GM18868 (cell line): Measurements from ENCODE around the gene NKAIN2.

Source experiments
- ATAC-seq: cut with Tn5 transposase; IDR thresholded peaks from one replicate; pipeline ENCODE4 v1.9.1; 2021; ENCODE audit warnings: mild to moderate bottlenecking, moderate library complexity; ENCODE audit not compliant: unreplicated experiment

NKAIN2 gene

DNA sequence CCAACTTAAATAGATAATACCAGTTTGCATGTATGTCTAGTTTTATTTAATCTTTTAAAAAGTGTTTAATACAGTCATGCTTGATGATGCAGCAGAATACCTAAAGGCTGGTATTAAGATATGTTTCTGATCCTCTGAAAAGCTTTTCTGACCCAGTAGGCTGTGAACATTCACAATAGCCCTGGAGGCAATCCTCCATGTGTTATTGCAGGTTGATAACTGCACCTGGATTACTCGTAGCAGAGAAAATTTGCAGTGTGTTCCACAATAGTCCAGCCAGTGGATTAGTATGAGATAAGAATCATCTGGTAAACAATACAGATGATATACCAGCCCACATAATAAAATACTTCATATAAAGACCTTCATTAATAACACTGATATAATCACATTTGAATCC lies 979.7 kb downstream of the NKAIN2 start:
- ATAC-seq: no peak

DNA sequence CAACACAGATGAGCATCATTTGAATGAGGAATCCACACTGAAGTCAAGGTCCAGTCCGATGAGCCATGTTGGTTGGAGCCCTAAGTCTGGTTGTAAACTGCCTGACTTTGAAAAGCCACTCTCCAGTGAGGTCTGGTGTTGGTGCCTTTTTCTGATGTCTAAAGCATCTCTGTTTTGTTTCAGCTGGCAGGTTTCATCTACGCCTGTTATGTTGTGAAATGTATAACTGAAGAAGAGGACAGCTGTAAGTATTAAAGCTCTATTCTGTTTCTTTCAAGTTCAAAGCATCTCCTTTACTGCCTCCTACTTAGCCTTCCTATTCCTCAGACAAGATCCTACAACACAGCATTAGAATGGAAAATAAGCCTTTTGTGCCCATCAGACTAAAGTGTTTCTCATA lies 987.5 kb downstream of the NKAIN2 start:
- ATAC-seq: no peak

DNA sequence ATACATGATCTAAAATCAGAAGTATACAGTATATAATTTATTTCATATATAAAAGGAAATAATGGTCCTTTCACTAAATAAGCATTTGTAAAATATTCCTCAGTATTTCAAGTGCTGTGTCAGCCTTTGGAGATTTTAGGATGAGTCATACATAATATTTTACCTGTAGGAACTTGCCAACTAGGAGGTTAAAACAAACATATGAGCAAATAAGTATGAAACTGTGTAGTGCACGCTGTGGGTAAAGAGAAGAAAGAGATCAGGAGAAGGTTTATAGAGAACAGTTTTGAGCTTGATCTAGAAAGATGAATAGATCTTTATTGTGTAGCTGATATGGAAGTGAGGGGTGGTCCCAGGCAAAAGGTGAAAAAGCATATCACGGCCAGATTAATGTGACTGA lies 988.7 kb downstream of the NKAIN2 start:
- no peak for ATAC-seq

DNA sequence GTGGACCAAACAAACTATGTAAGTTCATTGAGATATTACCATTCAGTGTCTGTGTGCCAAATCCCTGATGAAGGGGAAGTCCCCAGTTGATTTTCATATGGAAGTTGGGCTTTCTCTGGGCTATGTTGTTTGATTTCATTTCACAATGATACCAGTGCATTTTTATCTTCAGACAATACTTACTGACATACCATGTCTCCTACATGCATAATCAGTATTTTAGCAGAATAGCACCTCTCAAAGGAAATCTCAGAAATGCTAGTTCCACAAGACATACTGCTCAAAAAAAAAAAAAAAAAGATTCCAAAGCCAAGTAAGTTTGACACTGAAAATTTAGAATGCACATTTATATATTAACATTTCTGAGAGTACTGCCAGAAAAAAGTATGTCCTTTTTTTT lies 989.7 kb downstream of the NKAIN2 start:
- no peak for ATAC-seq

DNA sequence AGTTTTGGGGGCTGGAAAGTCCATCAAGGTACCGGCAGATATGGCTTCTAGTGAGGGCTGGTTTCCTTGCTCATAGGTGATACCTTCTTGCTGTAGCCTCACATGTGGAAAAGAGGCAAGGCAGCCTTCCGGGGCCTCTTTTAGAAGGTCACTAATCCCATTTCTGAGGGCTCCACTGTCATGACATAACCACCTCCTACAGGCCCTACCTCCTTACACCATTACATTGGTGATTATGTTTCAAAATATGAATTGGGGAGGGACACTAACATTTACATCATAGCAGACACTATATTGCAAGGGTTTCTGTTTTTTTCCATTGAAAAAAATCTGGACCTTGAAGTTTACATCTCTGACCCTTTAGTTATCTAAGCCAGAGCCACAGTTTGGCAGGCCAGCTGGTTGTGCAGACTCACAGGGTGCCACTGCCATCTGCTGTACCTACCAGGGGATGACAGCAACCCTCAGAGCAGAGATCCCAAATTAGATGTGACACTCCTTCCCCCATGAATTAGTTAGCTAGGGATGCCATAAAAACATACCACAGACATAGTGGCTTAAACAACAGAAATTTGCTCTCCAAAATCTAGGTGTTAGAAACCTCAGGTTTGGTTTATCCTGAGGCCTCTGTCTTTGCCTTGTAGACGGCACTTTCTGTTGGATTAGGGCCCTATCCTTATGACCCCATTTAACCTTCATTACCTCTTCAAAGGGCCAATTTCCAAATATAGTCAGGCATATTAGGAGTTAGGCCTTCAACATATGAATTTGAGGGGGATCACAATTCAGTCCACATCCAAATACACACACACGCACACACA lies 992.2 kb downstream of the NKAIN2 start:
- peak; percentile 52 for ATAC-seq

DNA sequence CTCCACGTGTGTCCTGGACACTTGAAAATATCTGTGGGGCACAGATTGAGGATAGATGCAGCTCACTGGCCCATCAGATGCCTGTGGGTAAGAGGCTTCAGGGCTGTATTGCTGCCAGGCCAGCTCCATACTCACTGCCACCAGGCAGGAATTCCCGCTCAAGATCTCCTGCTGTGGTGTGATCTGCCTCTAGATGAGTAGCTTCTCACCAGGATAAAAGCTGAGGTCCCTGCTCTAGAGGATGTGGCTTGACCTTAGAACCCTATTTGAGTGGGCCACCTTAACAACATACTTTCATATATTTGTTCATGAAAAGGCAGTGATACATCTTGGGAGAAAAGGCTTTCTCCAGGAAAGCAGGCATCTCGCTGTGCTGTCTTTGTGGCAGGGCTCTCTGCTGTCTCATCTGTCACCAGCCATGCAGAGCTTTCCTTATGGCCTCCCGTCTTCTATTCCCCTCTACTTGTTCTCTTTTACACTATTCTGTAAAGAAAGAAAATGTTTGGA lies 992.9 kb downstream of the NKAIN2 start:
- ATAC-seq: no peak

DNA sequence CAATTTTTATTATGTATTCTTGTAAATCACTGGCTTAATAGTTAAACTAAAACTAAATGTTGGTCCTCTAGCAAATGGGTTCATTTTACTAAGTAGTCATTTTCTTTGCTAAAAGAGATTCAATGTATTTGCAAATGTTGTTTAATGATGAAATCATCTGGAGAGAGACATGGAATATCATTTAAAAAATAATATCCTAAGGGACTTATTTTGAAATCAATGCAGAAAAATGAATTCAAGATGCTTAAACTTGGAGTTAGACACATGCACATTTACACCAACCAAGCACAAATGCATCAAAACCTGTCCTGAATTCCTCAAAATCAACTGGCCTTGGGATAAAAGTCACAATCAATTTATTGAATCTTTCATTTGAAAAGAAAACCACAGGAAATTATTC lies 993.6 kb downstream of the NKAIN2 start:
- ATAC-seq: no peak

DNA sequence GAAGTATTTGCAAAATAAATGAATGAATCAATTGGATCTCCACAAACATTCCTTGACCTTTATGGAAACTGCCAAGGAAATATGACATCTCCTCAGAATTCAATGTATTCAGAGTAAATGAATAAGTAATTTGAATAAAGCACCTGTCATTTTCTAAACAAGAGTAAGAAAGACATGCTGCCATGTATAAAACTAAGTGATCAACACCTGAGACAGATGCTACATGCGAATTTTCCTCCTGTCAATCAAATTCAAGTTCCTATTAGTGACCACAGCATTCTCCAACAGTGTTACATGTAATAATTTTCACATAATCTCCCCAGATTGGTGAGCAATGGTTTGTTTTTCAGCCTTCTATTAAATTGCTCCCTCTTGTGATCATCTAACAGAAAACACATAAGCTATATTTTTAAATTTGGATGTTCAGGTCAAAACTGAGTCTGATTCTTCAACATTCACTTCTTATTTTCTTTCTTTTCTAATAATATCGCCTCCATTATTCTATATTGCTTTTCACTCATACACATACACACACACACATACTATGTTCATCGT lies 995.4 kb downstream of the NKAIN2 start:
- no peak for ATAC-seq

DNA sequence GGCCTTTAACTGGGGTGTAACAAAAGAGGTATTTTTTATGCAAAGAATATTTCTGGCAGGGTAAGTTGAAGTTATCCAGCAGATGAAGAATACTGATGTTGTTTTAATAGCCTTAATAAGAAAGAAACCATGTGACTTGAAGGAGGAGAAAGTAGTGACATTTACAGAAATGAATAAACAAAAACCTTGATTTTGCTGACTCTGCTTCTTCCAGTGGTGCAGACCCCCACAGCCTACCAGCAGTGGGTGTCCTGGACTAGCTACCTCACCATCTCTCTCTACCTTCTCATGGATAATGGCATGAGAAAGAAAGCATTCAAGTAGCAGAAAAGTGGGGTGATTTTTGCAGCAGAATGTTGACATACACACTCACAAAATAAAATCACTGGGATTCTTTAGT lies 996.0 kb downstream of the NKAIN2 start:
- ATAC-seq: no peak

DNA sequence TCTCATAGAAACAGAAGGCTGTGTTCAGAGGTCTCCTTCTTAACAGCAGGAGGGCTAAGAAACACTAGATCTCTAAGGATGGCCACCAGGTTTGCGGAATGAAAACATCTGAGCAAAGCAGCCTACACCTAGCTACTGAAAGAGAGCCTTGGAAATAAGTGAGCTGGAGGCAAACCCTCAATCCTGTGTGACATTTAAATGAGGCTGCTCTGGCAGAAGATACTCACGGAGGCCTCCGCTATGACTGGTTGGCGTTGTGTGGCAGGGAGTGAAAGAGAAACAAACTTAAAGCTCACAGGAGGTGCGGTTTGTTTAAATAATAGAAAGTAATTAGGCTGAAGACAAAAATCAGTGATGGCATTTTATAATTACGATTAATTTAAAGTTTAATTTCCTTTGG lies 996.6 kb downstream of the NKAIN2 start:
- no peak for ATAC-seq

DNA sequence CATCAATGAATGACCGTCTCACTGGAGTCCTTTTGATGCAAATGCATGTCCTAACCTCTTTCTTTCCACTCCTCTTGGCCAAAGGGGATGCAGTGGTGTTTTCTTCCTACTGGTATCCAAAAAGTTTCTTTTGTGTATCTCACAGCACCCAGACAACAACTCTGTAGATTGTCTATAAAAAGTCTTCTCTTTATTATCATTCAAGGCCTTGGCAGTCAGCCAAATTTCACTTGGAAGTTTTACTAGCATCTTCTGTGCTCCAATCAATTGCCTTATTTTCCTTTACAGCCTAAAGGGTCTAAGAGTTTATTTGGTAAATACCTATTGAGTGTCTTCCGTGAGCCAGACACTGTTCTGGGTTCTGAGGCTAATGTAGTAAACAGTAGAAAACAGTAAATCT lies 1008.4 kb downstream of the NKAIN2 start:
- ATAC-seq: no peak

DNA sequence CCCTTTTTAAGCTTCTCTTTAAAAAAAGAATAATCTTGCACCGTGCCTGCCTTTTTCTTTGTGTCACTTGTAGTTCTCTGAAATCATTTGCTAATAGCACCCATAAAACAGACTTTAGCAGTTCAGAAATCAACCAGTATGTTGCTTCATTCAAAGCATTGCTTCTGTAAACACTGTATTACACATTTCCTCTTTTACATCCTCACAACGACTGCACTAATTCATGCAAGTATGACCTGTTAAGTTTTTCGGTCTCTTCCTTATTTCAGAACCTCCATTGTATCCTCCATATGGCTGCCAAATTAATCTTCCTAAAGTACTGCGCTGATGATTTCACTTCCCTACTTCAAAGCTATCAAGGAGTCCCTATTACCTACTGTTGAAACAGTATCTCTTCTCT lies 1015.7 kb downstream of the NKAIN2 start:
- no peak for ATAC-seq

DNA sequence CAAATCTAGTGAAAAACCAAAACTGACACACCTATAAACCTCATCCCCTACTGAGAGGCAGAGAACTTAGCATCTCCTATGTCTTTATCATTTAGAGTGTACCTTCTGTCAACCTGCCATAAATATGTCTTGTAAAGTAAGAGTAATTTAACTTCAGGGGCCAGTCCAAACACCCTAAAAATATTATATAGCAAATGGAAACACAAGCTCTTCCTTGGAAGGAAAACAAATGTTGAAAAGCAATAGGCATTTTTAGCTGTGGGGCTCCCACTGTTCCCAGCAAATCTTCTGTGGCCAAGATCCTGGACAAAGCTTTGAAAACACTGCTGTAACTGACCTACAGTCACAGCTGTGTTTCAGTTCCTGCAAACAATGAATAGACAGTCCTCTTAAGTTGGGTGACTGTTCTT lies 1018.5 kb downstream of the NKAIN2 start:
- no peak for ATAC-seq

DNA sequence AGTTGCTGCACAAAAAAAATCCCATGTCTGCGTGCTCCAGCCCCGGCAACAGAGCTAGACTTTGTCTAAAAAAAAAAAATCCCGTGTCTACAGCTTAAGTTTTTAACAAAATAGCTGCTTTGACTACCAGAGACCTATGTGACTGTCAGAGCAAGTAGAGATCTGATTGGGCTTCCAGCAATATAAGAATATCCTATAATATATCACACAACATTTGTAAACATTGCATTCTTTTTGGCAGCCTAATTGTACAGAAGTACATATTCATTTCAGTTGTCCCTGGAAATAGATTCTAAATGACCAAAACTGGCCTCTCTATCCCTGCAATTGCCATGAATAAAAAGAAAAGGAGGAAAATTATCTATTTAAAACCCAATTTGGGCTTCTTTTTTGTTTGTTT lies 1019.1 kb downstream of the NKAIN2 start:
- no peak for ATAC-seq

DNA sequence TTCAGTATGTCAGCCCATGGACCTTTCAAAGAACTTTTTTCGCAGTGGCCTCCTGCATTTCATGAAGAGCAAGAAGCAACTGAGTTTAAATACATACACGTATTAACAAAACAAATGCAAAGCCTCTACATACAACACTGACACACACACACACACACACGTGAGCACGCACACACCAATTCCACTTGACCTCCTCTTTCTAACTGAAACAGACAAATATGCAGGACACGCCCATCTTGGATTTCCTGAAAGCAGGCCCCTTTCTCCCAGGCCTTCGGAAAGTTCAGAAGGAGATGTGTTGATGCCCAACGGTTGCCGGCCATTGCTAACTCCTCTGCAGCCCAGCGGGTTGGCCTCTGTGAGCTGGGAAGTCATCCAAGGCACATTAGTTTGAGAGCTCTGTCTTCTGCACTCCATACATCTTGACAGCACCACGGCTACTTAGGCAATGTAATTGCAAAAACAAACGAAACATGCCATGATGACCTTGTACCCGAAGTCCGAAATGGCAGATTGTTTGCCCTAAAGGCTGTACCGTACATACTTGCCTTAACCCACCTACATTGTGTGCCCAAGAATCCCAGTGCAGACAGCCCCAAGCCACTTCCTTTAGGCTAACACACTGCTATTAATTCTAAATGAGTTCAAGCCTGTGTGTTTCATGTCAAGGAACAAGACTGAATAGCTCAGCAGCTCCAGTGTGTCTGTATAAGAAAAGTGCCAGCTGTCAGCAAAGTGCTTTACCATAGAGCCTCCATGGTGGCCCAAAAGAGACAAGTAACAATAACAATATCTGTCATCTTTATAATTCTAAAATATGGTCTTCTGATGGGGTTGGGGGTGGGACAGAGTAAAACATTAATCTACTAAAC lies 1019.8 kb downstream of the NKAIN2 start:
- no peak for ATAC-seq

DNA sequence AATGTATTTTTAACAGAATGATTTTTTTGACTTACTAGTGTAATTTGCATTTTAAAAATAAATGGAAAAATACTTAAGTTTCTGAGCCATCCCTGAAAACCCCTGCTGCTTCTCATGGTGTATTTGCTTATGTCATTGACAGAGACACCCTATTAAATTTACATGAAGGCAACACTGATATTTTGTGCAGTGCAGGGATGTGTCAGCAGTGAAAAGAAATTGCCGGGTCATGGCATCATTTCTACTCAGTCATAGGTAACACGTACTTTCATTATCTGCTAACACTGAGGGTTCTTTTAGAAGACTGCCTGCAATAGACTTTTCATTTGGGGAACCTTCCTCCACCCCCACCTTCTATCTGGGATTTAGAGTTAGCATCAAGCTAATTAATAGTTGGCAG lies 1021.9 kb downstream of the NKAIN2 start:
- ATAC-seq: no peak

DNA sequence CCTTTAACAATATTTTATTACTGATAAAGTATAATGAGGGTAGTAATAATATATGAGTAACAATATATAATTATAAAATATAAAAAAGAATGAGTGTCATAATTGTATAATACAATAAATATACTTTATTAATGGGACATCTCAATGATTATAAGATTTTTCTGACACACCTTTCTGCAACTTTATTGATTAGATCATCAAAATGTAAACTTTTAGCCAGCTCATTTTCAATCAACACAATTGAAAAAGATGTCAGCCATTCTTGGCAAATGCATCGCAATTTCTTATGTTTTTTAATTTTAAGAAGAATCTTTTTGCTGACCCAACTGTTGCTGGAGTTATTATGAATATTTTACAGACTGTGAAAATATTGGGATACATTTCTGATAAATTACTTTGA lies 1026.2 kb downstream of the NKAIN2 start:
- ATAC-seq: no peak

DNA sequence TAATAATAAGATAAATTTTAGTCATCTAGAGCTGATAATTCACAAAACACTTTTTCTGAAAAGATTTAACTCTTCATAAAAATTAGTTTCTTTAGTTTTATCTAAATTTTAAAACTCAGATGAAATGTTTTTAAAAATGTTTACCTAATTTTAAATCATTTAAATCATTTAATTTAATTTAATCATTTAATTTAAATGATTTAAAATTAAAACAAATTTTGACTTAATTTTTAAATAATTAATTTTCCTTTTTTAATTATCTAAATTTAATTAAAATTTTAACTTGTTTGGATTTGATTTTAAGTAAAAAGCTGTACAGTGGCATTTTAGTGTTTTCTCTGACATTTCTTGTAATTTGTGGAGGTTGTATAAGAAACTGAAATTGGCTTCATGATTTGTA lies 1026.8 kb downstream of the NKAIN2 start:
- ATAC-seq: no peak

DNA sequence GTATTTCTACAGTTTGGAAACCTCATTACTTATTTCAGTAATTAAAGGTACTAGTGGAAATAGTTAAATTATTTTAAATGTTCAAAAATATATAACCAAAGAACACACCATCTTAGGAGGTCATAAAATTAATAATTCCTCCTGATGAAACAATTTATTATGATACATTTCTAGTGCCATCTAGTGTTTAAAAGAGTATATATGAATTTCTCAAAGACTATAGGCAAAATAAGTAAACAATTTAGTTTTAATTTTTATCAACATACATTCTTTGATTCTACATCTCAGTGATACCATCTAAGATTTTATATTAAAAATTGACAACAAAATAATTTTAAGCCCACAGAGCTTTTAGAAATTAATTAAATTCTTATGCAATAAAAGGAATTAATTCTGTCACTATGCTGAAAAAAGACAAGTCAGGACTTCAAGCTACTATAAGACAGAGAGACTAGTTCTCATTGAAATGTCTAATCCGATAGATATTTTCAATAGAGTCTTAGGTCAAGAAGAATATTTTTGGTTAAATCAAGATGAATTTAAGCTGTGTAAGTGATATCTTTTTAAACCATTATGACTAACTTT lies 1050.8 kb downstream of the NKAIN2 start:
- no peak for ATAC-seq

DNA sequence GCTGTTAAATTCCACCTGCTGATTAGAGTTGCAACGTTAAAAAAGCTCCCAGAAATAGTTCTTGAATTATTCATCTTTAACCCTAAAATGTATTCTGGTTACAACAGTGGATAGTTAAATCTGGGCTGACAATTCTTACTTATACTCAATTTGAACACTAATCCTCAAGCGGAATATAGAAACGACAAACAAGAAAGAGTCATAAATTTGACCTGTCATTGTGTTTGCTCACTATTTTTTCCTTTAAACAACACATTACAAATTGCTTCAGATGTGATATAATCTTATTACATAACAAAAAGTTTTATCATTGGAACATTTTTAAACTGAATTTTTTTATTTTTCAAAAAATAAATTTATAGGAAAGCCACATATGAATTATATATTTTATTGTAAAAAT lies 1054.1 kb downstream of the NKAIN2 start:
- ATAC-seq: no peak

DNA sequence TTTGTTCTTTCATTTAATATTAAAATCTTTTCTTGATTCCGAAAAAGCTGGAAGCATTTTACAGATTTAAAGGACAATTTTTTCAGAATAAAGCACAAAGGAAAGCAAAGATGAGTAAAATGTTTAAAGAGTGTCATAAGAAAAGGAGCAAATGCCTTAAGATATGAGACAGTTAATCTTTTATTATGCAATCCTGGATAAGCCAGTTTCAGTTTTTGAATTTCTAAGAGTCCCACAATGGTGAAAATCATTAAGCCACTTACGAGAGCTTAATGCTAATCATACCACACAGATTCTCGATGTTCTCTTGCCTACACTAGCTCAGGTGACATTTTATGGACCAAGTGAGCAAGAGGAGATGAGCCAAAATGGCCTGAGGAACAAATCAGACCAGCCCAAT lies 1054.9 kb downstream of the NKAIN2 start:
- ATAC-seq: no peak
